GM18508 (cell line): ENCODE measurements around the gene TOMM70.

Experiments used
- ATAC-seq: cut with Tn5 transposase; IDR thresholded peaks from one replicate; pipeline ENCODE4 v1.9.1; 2021; ENCODE audit warnings: moderate number of reproducible peaks; ENCODE audit not compliant: insufficient read depth, unreplicated experiment

TOMM70 gene

DNA sequence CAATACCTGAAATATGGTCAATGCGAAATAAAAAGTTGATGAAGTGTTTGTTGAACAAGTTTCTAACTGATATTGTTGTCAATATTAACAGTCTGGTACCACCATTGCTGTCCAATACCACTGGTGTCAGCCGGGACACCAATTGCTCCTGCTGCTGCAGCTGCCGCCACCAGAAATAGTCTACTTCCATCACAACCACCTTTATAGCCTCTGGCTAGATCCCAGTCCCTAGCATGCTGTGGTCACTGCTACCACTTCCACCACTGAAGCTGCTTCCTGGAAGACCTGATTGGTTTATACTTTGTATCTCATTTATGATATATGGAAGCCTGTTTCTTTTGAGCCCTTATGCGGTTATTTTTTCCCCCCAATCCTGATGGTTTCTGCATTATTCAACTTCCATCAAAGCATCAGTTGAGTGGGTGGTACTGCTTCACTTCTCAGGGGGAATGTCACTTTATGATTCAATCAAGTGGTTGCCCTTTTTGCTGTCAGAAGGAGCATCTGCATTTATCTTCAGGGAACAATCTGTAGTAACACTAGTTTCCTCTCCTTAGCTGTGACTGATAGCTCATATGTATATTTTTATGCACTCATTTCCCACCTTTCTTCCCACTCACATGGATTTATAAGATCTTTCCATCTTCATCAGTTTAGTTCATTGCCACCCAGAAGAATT, 12.2 kb upstream of the TOMM70 start:
- no peak for ATAC-seq

DNA sequence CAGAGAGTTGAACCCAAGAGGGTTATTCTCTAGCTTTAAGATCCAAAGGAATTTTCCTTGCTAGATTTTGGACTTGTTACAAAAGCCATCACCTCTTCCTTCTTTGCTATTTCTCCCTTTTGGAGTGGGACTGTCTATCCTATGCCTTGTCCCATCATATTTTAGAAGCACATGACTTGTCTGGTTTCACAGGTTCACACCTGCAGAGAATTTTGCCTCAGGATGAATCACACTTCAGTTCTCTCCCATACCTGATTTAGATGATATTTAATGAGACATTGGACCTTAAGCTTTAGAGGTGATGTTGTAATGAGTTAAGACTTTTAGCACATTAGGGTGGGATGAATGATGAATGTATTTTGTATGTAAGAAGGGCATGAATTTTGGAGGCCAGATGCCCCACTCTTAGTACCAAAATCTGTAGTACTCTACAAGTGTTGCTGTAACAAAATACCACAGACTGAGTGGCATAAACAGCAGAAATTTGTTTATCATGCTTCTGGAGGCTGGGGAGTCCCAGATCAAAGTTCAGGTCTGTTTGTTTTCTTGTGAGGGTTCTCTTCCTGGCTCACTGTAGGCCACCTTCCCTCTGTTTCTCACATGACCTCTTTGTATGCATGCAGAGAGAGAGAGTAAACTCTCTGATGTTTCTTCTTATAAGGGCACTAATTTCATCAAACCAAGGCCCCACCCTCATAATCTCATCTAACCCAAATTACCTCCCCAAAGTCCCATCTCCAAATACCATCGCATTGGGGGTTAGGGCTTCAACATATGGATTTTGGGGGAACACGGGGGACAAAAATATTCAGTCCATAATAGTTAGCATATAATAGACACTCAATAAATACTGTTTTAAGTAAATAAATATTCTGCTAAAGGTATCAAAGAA, 10.4 kb upstream of the TOMM70 start:
- ATAC-seq, result no peak

DNA sequence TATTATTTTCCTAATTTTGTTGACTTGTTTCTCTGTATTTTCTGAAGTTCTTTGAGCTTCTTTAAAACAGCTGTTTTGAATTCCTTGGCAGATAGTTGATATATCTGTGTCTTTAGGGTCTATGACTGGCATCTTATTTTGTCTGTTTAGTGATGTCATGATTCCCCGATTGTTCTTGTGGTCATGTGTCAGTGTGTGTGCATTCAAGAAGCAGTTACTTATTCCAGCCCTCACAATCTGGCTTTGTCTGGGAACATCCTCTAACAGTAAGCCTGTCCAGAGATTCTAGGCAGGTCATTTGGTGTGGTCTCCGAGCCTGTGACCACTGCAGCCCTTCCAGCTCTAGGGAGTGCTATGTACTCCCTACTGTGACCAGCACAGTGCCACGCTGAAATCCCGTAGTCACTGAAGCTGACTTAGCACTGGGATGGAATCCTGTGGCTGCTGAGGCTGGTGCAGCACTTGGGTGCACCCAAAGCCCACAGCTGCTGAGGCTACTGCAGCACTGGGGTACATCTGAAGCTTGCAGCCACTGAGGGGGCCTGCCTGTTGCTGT, 7.2 kb upstream of the TOMM70 start:
- no peak for ATAC-seq

DNA sequence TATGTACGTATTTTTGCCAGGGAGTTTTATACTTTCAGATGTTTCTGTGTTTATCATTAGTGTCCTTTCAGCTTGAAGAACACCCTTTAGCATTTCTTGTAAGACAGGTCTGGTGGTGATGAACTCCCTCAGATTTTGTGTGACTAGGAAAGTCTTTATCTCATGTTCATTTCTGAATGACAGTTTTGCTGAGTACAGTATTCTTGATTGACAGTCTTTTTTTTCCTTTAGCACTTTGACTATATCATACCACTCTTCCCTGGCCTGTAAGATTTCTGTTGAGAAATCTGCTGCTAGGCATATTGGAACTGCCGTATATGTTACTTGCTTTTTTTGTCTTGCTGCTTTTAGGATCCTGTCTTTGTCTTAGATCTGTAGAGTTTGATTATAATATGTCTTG, 6.3 kb upstream of the TOMM70 start:
- ATAC-seq, result no peak

DNA sequence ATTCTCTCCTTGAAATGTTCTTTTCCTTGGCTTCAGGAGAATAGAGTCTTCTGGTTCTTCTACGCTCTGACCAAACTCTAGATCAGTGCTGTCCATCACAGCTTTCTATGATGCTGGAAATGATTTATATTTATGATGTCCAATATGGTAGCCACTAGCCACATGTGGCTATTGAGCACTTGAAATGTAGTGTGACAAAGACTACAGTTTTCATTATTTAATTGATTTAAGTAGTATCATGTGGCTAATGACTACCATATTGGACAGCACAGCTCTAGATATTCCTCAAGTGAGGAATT, 3.3 kb upstream of the TOMM70 start:
- ATAC-seq, result no peak

DNA sequence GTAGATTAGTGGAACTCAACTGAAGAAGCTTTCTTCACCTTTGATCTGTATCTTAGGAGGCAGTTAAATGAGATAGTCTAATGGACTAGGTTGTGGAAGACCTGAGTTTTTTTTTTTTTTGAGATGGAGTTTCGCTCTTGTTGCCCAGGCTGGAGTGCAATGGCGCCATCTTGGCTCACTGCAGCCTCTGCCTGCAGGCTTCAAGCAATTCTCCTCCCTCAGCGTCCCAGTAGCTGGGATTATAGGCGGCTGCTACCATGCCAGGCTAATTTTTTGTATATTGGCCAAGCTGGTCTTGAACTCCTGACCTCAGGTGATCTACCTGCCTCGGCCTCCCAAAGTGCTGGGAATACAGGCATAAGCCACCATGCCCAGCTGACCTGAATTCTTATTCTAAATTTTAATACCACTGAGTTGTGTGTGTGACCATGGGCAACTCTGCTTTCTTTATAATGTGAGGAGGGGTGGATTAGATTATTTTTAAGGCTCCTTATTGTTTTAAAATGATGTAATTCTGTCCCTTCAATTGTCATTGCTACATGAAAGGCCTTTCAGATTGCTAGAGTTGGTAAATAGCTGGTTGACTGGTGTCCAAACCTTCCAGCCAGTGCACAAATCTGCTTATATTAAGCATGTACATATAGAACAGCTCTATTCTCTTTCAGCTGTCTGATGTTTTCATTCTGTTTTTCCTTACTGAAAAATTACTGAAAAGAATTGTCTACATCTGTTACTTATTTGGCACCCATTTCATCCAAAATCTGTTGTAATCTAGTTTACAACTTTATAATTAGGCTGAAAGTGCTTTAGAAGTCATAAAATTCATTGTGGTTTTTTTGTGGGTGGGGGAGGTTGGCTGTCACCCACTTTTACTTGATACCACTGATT, 2.7 kb upstream of the TOMM70 start:
- no peak for ATAC-seq

DNA sequence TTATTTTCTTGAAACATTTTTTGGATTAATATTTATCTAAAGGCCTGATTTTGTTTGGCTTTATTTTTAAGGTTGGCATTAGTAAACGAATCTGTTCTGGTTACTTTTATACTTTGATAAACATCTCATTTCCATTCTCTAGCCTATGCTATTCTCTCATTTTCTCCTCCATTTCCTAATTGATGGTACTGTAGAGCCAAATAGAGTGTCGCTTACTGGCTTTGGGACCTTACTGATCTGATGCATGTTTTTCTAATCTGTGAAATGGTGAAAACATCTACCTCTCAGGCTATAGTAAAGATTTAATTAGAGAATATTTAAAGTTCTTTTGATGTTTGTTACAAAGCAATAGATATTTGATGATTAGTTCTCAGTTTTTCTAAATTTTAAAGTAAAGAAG, 2.0 kb upstream of the TOMM70 start:
- no peak for ATAC-seq

DNA sequence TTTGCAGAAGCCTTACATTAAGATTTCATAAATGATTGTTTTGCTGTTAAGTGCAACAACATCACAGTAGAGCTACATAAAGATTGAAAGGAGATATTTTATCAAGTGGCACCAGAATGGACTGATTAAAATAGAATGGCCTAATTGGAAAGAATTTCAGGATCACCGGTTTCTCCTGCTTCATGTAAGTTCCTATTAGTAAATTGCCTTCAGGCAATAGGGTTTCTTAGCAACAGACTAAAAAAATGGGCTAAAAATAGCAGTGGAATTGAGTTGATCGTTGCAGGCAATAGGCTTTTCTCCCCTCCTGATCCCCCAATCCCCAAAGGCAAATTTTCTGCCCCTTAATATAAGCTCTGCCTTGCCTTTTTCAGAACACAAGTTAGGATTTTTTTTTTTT, 1.4 kb upstream of the TOMM70 start:
- ATAC-seq, result no peak

DNA sequence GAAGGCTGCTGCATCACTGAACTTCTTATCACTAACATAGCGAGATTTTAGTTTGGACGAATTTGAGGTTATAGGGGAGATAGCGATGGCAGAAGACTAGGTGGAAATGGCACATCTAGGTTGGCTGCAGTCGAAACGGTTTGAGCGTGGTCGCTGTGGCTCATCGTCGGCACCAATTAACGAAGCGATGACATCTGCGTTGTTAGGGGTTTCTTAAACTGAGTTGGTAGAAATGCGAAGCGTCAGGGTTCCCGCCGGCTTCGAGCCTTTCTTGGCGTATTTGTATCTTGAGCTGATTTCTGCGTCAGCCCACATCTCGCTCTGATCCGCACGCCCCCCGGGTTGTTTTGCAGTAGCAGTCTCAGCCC, 769 bp upstream of the TOMM70 start:
- ATAC-seq, result peak; percentile 11

DNA sequence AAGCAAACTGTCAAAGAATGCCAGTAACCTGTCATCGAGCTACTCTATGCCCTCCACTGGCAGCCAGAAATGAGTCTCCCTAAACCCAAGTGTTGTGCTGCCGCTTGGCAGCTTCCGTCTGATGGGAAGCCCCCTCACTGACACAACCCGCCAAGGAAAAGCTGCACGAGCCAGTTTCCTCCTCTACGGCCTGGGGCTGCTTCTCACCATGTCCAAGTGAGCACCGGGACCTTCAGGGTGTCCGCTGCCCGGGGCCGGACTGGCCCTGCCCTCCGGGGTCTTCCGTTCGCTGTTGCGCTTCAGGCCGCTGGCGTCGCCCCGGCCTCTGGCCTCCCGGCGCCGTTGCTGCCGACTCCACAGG, 490 bp downstream of the TOMM70 start:
- ATAC-seq, result no peak

DNA sequence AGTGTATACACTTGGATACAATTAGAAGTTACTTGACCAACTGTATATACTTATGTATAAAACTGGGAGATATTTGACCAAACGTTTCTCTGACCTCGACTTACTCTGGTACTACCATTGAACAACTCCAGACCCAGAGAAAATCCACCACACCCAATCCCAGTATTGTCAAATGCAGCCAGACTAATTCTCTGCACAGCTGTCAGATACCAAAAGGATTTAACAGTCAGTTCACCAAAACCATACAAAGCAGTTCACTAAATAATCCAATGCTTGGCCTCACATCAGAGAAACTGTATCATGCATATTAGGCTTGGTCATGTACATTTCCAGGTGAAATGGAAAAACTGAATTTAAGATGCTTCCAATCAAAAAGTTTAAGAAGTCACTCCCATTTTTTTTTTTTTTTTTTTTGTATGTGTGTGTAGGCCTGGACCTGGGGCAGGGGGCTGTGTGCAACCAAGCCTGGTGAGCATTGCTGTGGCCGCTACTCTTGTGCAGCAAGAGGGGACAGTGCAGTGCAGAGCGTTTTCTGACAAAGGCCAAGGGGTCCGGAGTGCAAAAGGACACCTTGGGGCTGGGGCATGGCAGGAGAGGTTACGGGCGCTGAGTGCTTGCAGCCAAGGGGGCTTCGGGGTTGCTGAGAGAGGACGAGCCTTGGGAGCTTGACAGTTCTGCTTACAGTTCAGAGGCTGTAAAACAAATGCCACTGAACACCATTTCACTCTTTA, 1.4 kb downstream of the TOMM70 start:
- no peak for ATAC-seq

DNA sequence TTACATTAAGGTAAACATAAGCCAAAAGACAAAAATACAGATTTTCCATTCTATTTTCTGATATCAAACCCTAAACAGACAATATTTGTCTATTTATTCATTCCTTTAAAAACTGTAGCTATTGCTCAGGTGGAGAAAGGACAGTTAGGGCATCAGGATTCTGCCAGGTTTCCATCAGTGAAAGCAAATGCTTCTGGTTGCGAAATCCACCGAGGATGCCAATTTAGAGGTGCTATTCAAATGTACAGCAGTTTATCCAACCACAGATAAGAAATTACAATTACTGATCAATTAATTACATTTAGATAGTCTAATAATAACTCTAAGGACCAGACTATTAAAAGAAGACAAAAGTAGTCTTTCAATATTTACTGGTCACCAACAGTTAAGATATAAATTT, 3.9 kb downstream of the TOMM70 start:
- ATAC-seq, result no peak

DNA sequence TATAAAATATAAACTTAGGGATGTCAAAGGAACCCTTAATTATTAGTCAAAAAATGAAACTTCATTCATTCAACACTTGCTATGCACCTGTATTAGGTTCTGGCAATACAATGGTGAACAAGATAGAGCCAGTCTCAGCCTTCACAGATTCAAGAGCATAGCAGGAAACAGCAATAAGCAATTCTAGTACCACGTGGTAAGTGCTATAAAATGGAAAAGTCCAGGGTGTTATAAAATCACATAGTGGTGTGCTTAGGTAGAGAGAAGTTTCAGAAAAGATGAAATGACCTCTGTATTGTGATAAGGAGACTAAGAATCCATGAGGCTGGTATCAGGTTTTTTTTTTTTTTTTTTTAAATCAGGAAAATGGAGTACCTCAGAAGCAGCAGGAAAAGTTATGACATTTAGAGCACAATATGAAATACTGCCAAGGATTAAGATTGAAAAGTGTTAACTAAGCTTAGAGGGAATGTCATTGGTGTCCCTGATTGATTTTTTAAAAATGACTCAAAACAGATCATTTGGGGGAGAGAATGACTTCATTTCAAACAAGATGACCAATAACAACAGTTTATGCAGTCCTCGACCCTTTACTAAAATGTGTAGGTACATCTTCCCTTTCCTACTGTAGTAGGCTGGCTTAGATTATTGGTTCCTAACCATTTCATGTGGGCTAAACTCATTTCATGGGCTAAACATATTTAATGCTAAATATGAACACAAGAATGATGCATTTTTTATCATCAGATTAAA, 5.0 kb downstream of the TOMM70 start:
- ATAC-seq, result no peak

DNA sequence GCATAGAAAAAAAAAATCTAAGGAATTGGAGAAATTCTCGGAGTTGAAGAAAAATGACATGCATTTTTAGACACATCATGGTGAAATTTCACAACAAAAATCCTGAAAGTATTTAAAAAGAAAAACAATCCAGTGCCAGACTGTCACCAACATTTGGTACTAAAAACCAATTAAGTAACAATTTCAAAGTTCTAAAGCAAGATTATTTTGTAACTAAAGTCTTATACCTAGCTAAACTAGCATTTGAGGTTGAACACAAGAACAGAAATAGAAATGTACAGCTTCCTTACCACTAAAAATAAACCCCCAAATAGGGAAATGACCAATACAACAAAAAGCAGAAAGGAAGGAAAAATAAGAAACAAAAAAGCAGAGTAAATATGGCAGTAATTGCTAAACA, 11.9 kb downstream of the TOMM70 start:
- no peak for ATAC-seq

DNA sequence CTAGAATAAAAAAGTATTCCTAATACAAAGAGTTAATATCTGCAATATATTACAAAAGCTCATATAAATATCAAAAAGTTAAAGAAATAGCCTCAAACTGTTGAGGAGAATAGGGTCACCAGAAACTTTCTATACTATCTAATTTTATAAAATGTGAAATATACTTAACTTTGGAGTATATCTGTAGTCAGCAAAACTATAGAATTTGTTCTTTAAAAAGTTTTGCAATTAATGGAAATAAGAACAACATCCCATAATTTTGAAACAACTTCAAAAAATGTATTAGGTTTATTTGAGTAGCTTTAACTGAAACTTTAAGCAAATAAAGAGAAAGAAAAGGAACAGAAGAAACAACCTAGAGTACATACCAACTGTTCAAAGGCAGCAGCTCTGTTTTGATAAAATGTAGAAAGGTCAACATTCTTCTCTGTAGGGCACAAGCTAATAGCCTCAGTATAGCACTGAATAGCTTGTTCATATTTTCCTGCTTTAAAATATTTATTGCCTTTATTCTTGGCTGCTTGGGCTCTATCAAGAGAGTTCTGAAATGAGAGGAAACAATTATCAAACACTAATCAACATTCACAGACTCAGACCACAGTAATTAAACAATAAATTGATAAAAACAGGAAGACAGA, 14.3 kb downstream of the TOMM70 start:
- no peak for ATAC-seq

DNA sequence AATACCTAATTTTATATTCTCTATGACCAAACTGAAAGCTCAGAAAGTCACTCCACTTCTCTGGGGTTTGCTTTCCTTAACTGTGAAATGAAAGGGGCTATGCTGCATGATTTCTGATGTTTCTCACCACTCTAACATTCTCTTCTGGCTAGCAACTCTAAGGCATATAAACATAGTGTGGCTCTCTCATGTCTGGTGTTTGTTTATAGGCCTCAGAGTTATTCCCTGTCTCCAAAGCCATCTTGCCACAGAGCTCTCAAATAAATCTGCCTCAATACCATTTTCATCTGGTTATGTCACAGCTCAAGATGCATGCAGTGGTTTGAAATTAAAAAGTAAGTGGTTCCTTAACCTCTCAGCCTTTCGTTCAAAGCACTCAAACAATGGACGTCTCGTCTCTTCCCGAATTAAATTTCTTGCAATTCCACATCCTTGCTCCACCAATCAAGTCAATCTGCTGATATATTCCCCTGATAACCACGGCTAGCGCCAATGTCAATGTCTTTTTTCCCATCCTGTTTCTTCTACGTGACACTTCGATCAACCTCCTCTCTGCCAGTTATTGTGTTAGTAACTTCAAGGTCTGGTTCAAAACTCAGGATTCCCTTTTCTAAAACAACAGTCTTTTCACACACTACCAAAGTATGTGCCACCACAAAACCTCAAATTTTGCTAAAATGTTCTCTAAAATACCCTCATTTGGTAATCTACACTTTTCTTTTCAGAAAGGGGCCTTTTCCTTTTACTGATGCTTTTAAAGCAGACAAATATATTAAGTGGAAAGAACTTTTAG, 16.0 kb downstream of the TOMM70 start:
- ATAC-seq, result no peak

DNA sequence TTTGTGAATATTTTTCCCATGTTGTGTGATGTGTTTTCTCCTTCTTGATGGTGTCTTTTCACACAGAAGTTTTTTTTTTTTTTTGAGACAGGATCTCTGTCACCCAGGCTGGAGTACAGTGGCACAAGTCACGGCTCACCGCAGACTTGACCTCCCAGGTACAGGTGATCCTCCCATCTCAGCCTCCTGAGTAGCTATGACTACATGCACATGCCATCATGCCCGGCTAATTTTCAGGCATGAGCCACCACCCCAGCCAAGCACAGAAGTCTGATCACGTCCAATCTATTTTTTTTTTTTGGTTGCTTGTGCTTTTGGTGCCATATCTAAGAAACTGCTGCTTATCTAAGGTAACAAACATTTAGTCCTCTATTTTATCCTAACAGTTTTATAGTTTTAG, 24.6 kb downstream of the TOMM70 start:
- no peak for ATAC-seq

DNA sequence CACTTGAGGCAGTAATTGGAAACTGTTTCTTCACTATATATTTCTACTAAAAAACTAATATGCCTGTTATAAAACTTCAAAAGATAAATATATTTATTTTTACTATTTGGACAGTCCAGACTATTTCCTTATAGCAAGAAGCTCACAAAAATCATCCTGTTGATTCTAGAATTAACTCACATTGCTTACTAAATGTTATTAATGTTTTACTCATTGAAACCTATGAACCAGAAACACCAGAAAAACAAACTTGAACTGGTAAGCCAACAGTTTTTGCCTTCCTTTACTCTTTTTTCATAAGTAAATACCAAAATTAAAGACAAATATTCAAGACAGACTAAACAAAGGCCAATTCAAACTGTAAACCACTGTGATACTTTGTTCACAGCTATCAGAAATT, 26.4 kb downstream of the TOMM70 start:
- no peak for ATAC-seq
